Kidney (tissue), 14 donors: Measurements from ENCODE around the gene NAT8L. TPM values are rescaled to one million over a fixed set of nuclear protein-coding genes. Genes with fewer than 3 reads are reported as not detected.

Experiments
- DNase-seq, 5 donors: peaks; one replicate each; pipeline ENCODE4 v3.0.0-alpha.2; 2013 to 2020
- FAIRE-seq: peaks from 2 replicates; lab custom pipeline; 2012; peaks lifted over from hg19 to GRCh38; lab: Jason Lieb, UNC
- H3K27ac ChIP-seq, 2 donors: one replicate each; pipeline ENCODE4 v1.7.0; 2013; ENCODE audit warnings: low read depth in 2 of 2, low read length in 2 of 2, inconsistent platforms in 1 of 2
- H3K27me3 ChIP-seq: one replicate; pipeline ENCODE4 v1.7.1; 2013; ENCODE audit warnings: low read length, inconsistent platforms; ENCODE audit not compliant: control insufficient read depth, insufficient read depth
- H3K36me3 ChIP-seq, 3 donors: one replicate each; pipeline versions ENCODE4 v1.7.0 to v1.7.1; 2013; ENCODE audit warnings: low read length in 3 of 3, control low read depth in 1 of 3, inconsistent platforms in 1 of 3; ENCODE audit not compliant: insufficient read depth in 3 of 3, control insufficient read depth in 2 of 3
- H3K4me1 ChIP-seq, 3 donors: one replicate each; pipeline versions ENCODE4 v1.7.0 to v1.7.1; 2013; ENCODE audit warnings: low read length in 3 of 3, inconsistent platforms in 1 of 3, low read depth in 1 of 3; ENCODE audit not compliant: control insufficient read depth in 2 of 3, insufficient read depth in 2 of 3
- H3K4me3 ChIP-seq, 3 donors: one replicate each; pipeline versions ENCODE4 v1.7.0 to v1.8.1; 2013; ENCODE audit warnings: low read length in 3 of 3, control low read depth in 1 of 3, inconsistent platforms in 1 of 3
- H3K9ac ChIP-seq, 3 donors: one replicate each; pipeline versions ENCODE4 v1.7.0 to v1.7.1; 2013; ENCODE audit warnings: low read length in 3 of 3, control low read depth in 1 of 3, inconsistent platforms in 1 of 3
- H3K9me3 ChIP-seq, 3 donors: one replicate each; pipeline versions ENCODE4 v1.7.0 to v1.7.1; 2013; ENCODE audit warnings: low read length in 3 of 3, control low read depth in 1 of 3, inconsistent platforms in 1 of 3; ENCODE audit not compliant: control insufficient read depth in 2 of 3, insufficient read depth in 1 of 3
- intact Hi-C: fragments of 100-400 bp; cut with DNase I; formaldehyde crosslinking; loops from one replicate; pipeline ENCODE4 v1.11.1; 2022
- polyA plus RNA-seq: library from polyadenylated mRNA; stranded (reverse); fragments of 350-450 nt; fragmentation: Illumina TruSeq; extraction: RNeasy Lipid Tissue Mini Kit (QIAGEN cat#74804); gene quantifications from one replicate; pipeline ENCODE4 v1.2.3, GENCODE V29; 2014; ENCODE audit warnings: low read depth, low replicate concordance; ENCODE audit not compliant: insufficient read depth
- total RNA-seq: library from RNA; stranded (reverse); fragmentation: NEBNext Ultra II Directional; extraction: Animal tissue kit (Norgen Biotek cat#: 25700); gene quantifications from one replicate; pipeline ENCODE4 v1.2.1, GENCODE V29; 2021
- TF ChIP-seq, protein P1 (sequence below): IDR thresholded peaks from 3 replicates; pipeline ENCODE4 v1.5.1; 2012; ENCODE audit warnings: mild to moderate bottlenecking, moderate library complexity, borderline replicate concordance; ENCODE audit not compliant: insufficient read depth; ENCODE audit errors: extremely low read depth
- donor health status: control.
- donor health status: control.
- donor health status: control.
- donor health status: control.
- donor health status: control.
- donor health status: DM: yes; HTN: yes; CAD: no.
- donor health status: Normal renal cell carcinoma (clear cell type).

Gene NAT8L
- total and polyA plus RNA-seq, 2 donors from 2014 or later: 2.7 to 12.5 TPM

DNA sequence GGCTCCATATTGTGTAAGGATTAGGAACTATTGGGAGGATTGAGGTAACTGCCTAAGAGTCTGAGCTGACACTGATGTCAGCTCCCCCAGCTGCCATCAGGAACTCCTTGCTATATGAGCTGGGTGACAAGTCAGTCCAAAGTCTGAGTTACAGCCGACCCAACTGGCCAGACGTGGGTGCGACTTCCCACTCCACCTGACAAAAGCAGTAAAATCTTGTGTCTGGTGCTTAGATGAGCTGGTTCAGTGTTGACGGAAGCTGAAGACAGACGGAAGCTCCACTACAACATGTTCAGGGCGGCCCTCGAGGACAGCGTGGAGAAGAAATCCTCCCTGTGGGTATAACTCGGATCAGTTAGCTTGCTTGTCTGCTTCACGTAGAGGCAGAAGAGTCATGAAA lies 22.8 kb upstream of the NAT8L start:
- H3K9me3 ChIP-seq: no peaks in the 10 kb centered on the region
- TF ChIP-seq, protein P1, sequence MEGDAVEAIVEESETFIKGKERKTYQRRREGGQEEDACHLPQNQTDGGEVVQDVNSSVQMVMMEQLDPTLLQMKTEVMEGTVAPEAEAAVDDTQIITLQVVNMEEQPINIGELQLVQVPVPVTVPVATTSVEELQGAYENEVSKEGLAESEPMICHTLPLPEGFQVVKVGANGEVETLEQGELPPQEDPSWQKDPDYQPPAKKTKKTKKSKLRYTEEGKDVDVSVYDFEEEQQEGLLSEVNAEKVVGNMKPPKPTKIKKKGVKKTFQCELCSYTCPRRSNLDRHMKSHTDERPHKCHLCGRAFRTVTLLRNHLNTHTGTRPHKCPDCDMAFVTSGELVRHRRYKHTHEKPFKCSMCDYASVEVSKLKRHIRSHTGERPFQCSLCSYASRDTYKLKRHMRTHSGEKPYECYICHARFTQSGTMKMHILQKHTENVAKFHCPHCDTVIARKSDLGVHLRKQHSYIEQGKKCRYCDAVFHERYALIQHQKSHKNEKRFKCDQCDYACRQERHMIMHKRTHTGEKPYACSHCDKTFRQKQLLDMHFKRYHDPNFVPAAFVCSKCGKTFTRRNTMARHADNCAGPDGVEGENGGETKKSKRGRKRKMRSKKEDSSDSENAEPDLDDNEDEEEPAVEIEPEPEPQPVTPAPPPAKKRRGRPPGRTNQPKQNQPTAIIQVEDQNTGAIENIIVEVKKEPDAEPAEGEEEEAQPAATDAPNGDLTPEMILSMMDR: no peak
- intact Hi-C loops: no loop called here
- no peak overlapping the region for H3K27ac ChIP-seq
- H3K36me3 ChIP-seq: no peaks in the 10 kb centered on the region
- no peaks in the 10 kb centered on the region for H3K27me3 ChIP-seq
- no peak for FAIRE-seq
- no peak overlapping the region for H3K9ac ChIP-seq
- H3K4me1 ChIP-seq: peaks cover 0 to 2% (median 0%) of the 10 kb centered on the region in 3 donors
- no peak overlapping the region for H3K4me3 ChIP-seq
- DNase-seq: peak in 2 of 5 donors; percentile 6 to 26

DNA sequence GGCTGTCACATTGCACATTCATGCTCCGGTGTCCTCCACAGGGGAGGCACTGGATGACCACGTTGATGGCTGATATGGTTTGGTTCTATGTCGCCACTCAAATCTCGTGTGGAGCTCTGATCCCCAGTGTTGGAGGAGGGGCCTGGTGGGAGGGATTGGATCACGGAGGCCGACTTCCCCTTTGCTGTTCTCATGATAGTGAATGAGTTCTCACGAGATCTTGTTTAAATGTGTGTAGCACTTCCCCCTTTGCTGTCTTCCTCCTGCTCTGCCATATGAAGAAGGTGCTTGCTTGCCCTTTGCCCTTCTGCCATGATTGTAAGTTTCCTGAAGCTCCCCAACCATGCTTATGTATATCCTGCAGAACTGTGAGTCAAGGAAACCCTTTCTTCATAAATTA lies 22.3 kb upstream of the NAT8L start:
- H3K4me1 ChIP-seq: peaks cover 0 to 4% (median 0%) of the 10 kb centered on the region in 3 donors
- TF ChIP-seq, protein P1: no peak
- no peak for FAIRE-seq
- no peaks in the 10 kb centered on the region for H3K36me3 ChIP-seq
- H3K27ac ChIP-seq: no peak overlapping the region
- intact Hi-C loops: no loop called here
- H3K9ac ChIP-seq: no peak overlapping the region
- no peak overlapping the region for H3K4me3 ChIP-seq
- no peaks in the 10 kb centered on the region for H3K9me3 ChIP-seq
- peak in 1 of 5 donors; percentile 16 for DNase-seq
- no peaks in the 10 kb centered on the region for H3K27me3 ChIP-seq

DNA sequence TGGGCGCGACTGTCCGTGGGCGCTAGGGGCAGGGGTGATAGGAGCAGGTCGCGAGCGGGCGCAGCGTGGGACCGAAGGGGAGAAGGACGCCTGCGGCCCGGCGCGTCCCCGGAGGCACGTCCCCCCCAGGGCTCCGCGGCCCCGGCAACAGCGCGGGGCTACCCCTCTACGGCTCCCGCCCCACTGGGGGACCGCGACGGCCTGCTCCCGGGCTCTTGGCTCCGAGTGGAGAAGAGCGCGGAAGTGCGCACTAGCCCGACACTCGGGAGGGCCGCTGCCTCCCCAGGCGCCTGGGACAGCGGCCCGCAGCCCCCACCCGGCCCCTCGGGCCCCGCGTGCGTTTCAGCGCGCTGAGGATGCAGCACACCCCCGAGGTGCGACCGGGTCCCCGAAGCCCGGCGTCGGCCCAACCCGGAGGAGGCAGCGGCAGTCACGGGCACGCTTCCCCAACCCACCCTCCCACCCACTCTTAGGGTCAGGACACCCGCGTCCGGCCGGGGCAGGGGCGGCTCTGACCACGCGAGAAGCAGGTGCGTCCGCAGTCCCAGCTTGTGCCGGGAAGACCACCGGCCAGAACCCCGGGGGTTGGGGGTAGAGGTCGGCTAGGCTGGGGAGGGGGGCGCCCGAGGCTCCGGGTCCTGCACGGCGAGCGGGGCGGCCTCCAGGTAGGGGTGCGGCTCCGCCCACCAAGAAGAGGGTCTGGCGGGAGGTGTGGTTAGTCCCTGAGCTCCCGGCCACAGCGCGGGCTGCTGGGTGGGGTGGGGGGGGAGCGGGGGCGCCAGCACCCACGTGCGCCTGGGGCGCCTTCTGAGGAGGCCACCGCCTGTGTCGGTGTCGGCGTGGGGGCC lies 18.5 kb upstream of the NAT8L start:
- no peak for FAIRE-seq

More for the DNA sequence above, 18.5 kb upstream of the NAT8L start:
- H3K27ac ChIP-seq: no peak overlapping the region
- no peaks in the 10 kb centered on the region for H3K36me3 ChIP-seq
- H3K9ac ChIP-seq: no peak overlapping the region
- no peak overlapping the region for H3K4me3 ChIP-seq
- no peaks in the 10 kb centered on the region for H3K9me3 ChIP-seq
- DNase-seq: peak in 2 of 5 donors; percentile 63 to 75
- intact Hi-C loops: no loop called here
- no peaks in the 10 kb centered on the region for H3K27me3 ChIP-seq
- peaks cover 0 to 4% (median 0%) of the 10 kb centered on the region in 3 donors for H3K4me1 ChIP-seq
- TF ChIP-seq, protein P1: no peak
